ENCODE results near the gene KRT7. TPM values are rescaled to one million over a fixed set of nuclear protein-coding genes. Genes with fewer than 3 reads are reported as not detected.

The KRT7 gene
- total RNA-seq, 1 experiment from 2014 or later = 3,783 TPM

GRCh38 chr12:52198454-52199215 is 34.4 kb upstream of the KRT7 start:
- Histone ChIP-seq H3K36me3 (ENCODE audit: low read depth) (no peaks in the 10 kb centered on the region), H3K4me1 (replicated peaks; ENCODE audit: insufficient read depth) (peaks cover 61% of the 10 kb centered on the region), H4K20me1 (ENCODE audit: insufficient read depth) (no peaks in the 10 kb centered on the region), H3K27me3 (ENCODE audit: insufficient read depth, low read depth) (no peaks in the 10 kb centered on the region), H3F3A (ENCODE audit: insufficient read depth, low read depth) (peaks cover 42% of the 10 kb centered on the region; the same call in 1 of the 2 replicates), H3K79me2 (ENCODE audit: low read depth) (no peaks in the 10 kb centered on the region), H3K9me3 (ENCODE audit: insufficient read depth, low read depth) (no peaks in the 10 kb centered on the region), H3K27ac (peak overlapping the region; percentile 60), H2AFZ (no peak overlapping the region), H3K9me2 (ENCODE audit: insufficient read depth) (no peaks in the 10 kb centered on the region), H3K4me3 (no peak overlapping the region), H3K4me2 (peak overlapping the region; percentile 20)
- POLR2A ChIA-PET (ENCODE audit: unreplicated experiment) = interaction anchor here (0.6 to 1.3 kb wide), 3 partner anchors 9 to 756 kb away, joined by 3 to 10 read pairs (median 4); no protein-coding TSS in a partner anchor
- DNase-seq = peak in 1 of 2 experiments; percentile 37
- intact Hi-C loops (cut with micrococcal nuclease; ENCODE audit: unreplicated experiment) = no loop called here
- no TSS peak for BruUV-seq (replicated peaks)
- TF ChIP-seq EZH2 (IDR thresholded peaks at IDR 0.05; ENCODE audit: low read depth) = no peak
- CTCF ChIA-PET = interaction anchor here (0.5 kb wide), 1 partner anchor 113 kb away, joined by 4 read pairs; no protein-coding TSS in a partner anchor

GRCh38 chr12:52199294-52199919 is 33.6 kb upstream of the KRT7 start:
- no peaks in the 10 kb centered on the region for H3K9me3 ChIP-seq (ENCODE audit: insufficient read depth, low read depth)
- peaks cover 42% of the 10 kb centered on the region; the same call in 1 of the 2 replicates for H3F3A ChIP-seq (ENCODE audit: insufficient read depth, low read depth)
- no peaks in the 10 kb centered on the region for H3K9me2 ChIP-seq (ENCODE audit: insufficient read depth)
- ChIA-PET CTCF (interaction anchor here (0.6 kb wide), 1 partner anchor 200 kb away, joined by 3 read pairs; no protein-coding TSS in a partner anchor), POLR2A (ENCODE audit: unreplicated experiment) (interaction anchor here (0.6 kb wide), 2 partner anchors 55 to 242 kb away, joined by 4 to 10 read pairs; no protein-coding TSS in a partner anchor)
- H3K4me1 ChIP-seq (replicated peaks; ENCODE audit: insufficient read depth) = peaks cover 61% of the 10 kb centered on the region
- H4K20me1 ChIP-seq (ENCODE audit: insufficient read depth) = no peaks in the 10 kb centered on the region
- intact Hi-C loops (cut with micrococcal nuclease; ENCODE audit: unreplicated experiment) = no loop called here
- TF ChIP-seq EZH2 (IDR thresholded peaks at IDR 0.05; ENCODE audit: low read depth) = no peak
- TF ChIP-seq CTCF (conservative IDR thresholded peaks at IDR 0.05) = no peak
- H3K4me2 ChIP-seq = no peak overlapping the region
- H3K4me3 ChIP-seq = no peak overlapping the region
- no peak overlapping the region for H2AFZ ChIP-seq
- H3K79me2 ChIP-seq (ENCODE audit: low read depth) = no peaks in the 10 kb centered on the region
- no peak overlapping the region for H3K27ac ChIP-seq
- H3K27me3 ChIP-seq (ENCODE audit: insufficient read depth, low read depth) = no peaks in the 10 kb centered on the region
- no peaks in the 10 kb centered on the region for H3K36me3 ChIP-seq (ENCODE audit: low read depth)
- no TSS peak for BruUV-seq (replicated peaks)
- DNase-seq = peak in 1 of 2 experiments; percentile 21

DNA sequence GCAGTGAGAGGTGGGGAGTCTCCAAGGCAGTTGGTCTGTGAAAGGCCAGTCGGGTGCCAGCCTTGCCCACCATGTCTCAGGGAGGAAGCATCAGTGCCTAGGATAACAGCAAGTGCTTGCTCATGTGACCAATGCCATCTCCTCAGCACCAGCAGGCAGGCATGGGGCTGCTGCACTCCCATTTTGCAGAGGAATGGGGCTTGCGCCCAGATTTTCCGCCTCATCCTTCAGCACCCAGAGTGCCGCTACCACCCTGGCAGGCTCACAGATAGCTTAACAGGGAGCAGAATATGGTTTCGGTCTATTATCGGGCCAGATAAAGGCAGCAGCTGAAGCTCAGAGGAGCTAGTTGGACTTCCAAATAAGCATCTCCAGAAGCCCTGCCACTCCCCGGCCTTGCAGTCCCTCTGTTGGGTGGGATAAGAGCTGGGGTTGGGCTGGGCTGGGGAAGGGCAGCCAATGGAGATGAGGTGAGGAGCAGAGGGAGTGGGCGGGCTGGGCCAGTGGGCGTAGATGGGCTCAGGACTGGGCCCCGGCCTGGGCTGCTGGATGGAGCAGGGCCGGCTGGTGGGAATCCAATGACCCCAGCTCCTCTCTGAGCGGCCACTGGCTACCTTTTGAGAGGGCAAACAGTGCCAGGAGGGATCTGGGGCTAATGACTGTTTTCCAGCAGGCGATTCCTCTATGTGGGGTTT is 32.8 kb upstream of the KRT7 start:
- Histone ChIP-seq H2AFZ (no peak overlapping the region), H3K4me3 (no peak overlapping the region), H3K4me2 (no peak overlapping the region), H3K9me2 (ENCODE audit: insufficient read depth) (no peaks in the 10 kb centered on the region), H3K27me3 (ENCODE audit: insufficient read depth, low read depth) (no peaks in the 10 kb centered on the region), H3K4me1 (replicated peaks; ENCODE audit: insufficient read depth) (peaks cover 61% of the 10 kb centered on the region), H3K9me3 (ENCODE audit: insufficient read depth, low read depth) (no peaks in the 10 kb centered on the region), H3K27ac (no peak overlapping the region), H3K36me3 (ENCODE audit: low read depth) (no peaks in the 10 kb centered on the region), H3K79me2 (ENCODE audit: low read depth) (no peaks in the 10 kb centered on the region), H3F3A (ENCODE audit: insufficient read depth, low read depth) (peaks cover 36% of the 10 kb centered on the region; the same call in 1 of the 2 replicates), H4K20me1 (ENCODE audit: insufficient read depth) (no peaks in the 10 kb centered on the region)
- no peak for DNase-seq
- intact Hi-C loops (cut with micrococcal nuclease; ENCODE audit: unreplicated experiment) = no loop called here
- ChIA-PET CTCF (no interaction called here), POLR2A (ENCODE audit: unreplicated experiment) (interaction anchor here (0.6 kb wide), 2 partner anchors 45 to 149 kb away, joined by 4 read pairs; no protein-coding TSS in a partner anchor)
- BruUV-seq (replicated peaks) = no TSS peak
- TF ChIP-seq EZH2 (IDR thresholded peaks at IDR 0.05; ENCODE audit: low read depth) (no peak), CTCF (conservative IDR thresholded peaks at IDR 0.05) (no peak)
